ENCODE data around the gene RCAN1. TPM values are rescaled to one million over a fixed set of nuclear protein-coding genes. Genes with fewer than 3 reads are reported as not detected.

Gene RCAN1
- polyA plus RNA-seq, 3 donors, result 5.2 to 17.5 (median 15.1) TPM

- no peak overlapping the region for H2AFZ ChIP-seq (ENCODE audit: insufficient read depth, low read depth, low read length, poor library complexity, severe bottlenecking)
- H3K4me3 ChIP-seq (replicated peaks in 1 of 3; ENCODE audit: low read depth in 2 of 3, low read length in 3 of 3), result no peak overlapping the region
- intact Hi-C loops (cut with micrococcal nuclease), result no loop called here
- H3K9ac ChIP-seq (ENCODE audit: insufficient read depth, low read length, poor library complexity, severe bottlenecking), result no peak overlapping the region
- H3K79me2 ChIP-seq (ENCODE audit: insufficient read depth, low read length), result peaks cover 15% of the 10 kb centered on the region
- Mint-ChIP-seq H3K36me3 (peaks cover 51 to 62% of the 10 kb centered on the region in 2 donors), H3K27ac (no peak overlapping the region), H3K4me3 (no peak overlapping the region), H3K27me3 (ENCODE audit: low read depth in 3 of 3) (peaks cover 0 to 3% (median 2%) of the 10 kb centered on the region in 3 donors), H3K4me1 (peaks cover 29% of the 10 kb centered on the region), H3K9me3 (peaks cover 29 to 39% (median 31%) of the 10 kb centered on the region in 7 donors)
- H4K20me1 ChIP-seq (ENCODE audit: insufficient read depth, low read length), result peaks cover 61% of the 10 kb centered on the region
- H3K27me3 ChIP-seq (ENCODE audit: control insufficient read depth in 2 of 2, insufficient read depth in 2 of 2, low read length in 2 of 2), result no peaks in the 10 kb centered on the region
- no CpG with 5 or more reads among the region's 1 CpG for whole genome bisulfite sequencing (ENCODE audit: insufficient coverage)
- H3K36me3 ChIP-seq (replicated peaks in 1 of 2; ENCODE audit: control insufficient read depth in 1 of 2, insufficient read depth in 2 of 2, low read length in 2 of 2), result peaks cover 26 to 61% of the 10 kb centered on the region in 2 donors
- H3K4me2 ChIP-seq (replicated peaks; ENCODE audit: extremely low read depth, low read length, poor library complexity, severe bottlenecking), result no peak overlapping the region
- DNase-seq, result no peak
- no peak for TF ChIP-seq CTCF (IDR thresholded peaks at IDR 0.05)
- no peak overlapping the region for H3K27ac ChIP-seq (ENCODE audit: low read depth in 1 of 2, low read length in 2 of 2)
- peaks cover 3 to 4% of the 10 kb centered on the region in 2 donors for H3K4me1 ChIP-seq (ENCODE audit: control insufficient read depth in 1 of 2, insufficient read depth in 2 of 2, low read length in 2 of 2)
- H3K9me3 ChIP-seq (replicated peaks in 1 of 2; ENCODE audit: control insufficient read depth in 1 of 2, insufficient read depth in 1 of 2, low read length in 2 of 2), result peaks cover 20 to 30% of the 10 kb centered on the region in 2 donors
Observed at GRCh38 chr21:34501716-34502115, 113.2 kb downstream of the RCAN1 start.

DNA sequence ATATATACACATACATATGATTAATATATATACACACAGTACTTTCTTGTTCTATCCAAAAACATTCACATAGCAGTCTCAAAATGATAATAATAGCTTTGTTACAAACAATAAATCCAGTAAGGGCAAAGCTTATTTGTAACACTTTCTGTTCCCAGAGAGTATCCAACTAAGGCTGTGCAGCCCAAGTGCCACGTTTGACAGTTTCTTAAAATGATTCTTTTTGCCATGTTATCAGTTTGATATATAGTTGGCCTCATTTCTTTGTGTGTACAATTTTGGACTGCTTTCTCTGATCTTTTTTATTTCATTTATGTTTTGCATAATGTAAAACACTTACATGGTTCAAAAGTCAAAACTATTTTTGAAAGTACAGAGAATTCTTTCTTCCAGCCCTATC is 114.7 kb downstream of the RCAN1 start:
- Histone ChIP-seq H3K4me3 (replicated peaks in 1 of 3; ENCODE audit: low read depth in 2 of 3, low read length in 3 of 3) (no peak overlapping the region), H3K79me2 (ENCODE audit: insufficient read depth, low read length) (peaks cover 9% of the 10 kb centered on the region), H3K27ac (ENCODE audit: low read depth in 1 of 2, low read length in 2 of 2) (no peak overlapping the region), H3K9ac (ENCODE audit: insufficient read depth, low read length, poor library complexity, severe bottlenecking) (no peak overlapping the region), H3K4me2 (replicated peaks; ENCODE audit: extremely low read depth, low read length, poor library complexity, severe bottlenecking) (no peak overlapping the region), H3K9me3 (replicated peaks in 1 of 2; ENCODE audit: control insufficient read depth in 1 of 2, insufficient read depth in 1 of 2, low read length in 2 of 2) (peaks cover 26 to 41% of the 10 kb centered on the region in 2 donors), H2AFZ (ENCODE audit: insufficient read depth, low read depth, low read length, poor library complexity, severe bottlenecking) (no peak overlapping the region), H3K4me1 (ENCODE audit: control insufficient read depth in 1 of 2, insufficient read depth in 2 of 2, low read length in 2 of 2) (no peaks in the 10 kb centered on the region), H3K27me3 (ENCODE audit: control insufficient read depth in 2 of 2, insufficient read depth in 2 of 2, low read length in 2 of 2) (no peaks in the 10 kb centered on the region), H4K20me1 (ENCODE audit: insufficient read depth, low read length) (peaks cover 46% of the 10 kb centered on the region), H3K36me3 (replicated peaks in 1 of 2; ENCODE audit: control insufficient read depth in 1 of 2, insufficient read depth in 2 of 2, low read length in 2 of 2) (peaks cover 15 to 46% of the 10 kb centered on the region in 2 donors)
- intact Hi-C loops (cut with micrococcal nuclease), result no loop called here
- no peak for TF ChIP-seq CTCF (IDR thresholded peaks at IDR 0.05)
- H3K36me3 Mint-ChIP-seq, result peaks cover 39 to 46% of the 10 kb centered on the region in 2 donors
- H3K9me3 Mint-ChIP-seq, result peaks cover 41 to 52% (median 43%) of the 10 kb centered on the region in 7 donors
- no peak for DNase-seq
- H3K4me1 Mint-ChIP-seq, result peaks cover 15% of the 10 kb centered on the region
- H3K27ac Mint-ChIP-seq, result no peak overlapping the region
- H3K27me3 Mint-ChIP-seq (ENCODE audit: low read depth in 3 of 3), result peaks cover 0 to 3% (median 2%) of the 10 kb centered on the region in 3 donors
- no peak overlapping the region for H3K4me3 Mint-ChIP-seq
- no CpG with 5 or more reads among the region's 1 CpG for WGBS (ENCODE audit: insufficient coverage)
